K562 (cell line): ENCODE data around the gene PLCB1. TPM values are rescaled to one million over a fixed set of nuclear protein-coding genes. Genes with fewer than 3 reads are reported as not detected.

Experiments used
- ATAC-seq: fragments of 200-7000 bp; cut with Tn5 transposase; 3 replicates; pipeline ENCODE4 v1.9.1; 2020; ENCODE audit warnings: moderate library complexity
- BruUV-seq: library from RNA; stranded (reverse); fragments of 400-500 nt; replicated peaks from 2 replicates; lab custom pipeline; 2021; lab: Mats Ljungman, UMichigan
- CTCF ChIA-PET: fragments of 300-600 bp; formaldehyde crosslinking; extraction: SDS; loops from one replicate; lab custom pipeline; 2021; ENCODE audit warnings: low intra/inter-chr PET ratio; lab: Yijun Ruan, JAX
- POLR2A ChIA-PET: fragments of 300-600, 350-650 bp; sonication (Branson Sonifier 250); formaldehyde crosslinking; extraction: SDS; loops from one replicate; lab custom pipeline; 2021; ENCODE audit warnings: antibody characterized with exemption, inconsistent platforms; lab: Yijun Ruan, JAX
- DNase-seq, 4 experiments: peaks; one replicate each; pipeline versions ENCODE4 v3.0.0 to v3.0.0-alpha.2; 2011 to 2018; ENCODE audit warnings: low spot score in 3 of 4, mixed read lengths in 3 of 4; ENCODE audit errors: extremely low read depth in 1 of 4
- FAIRE-seq: peaks from 2 replicates; lab custom pipeline; 2011; peaks lifted over from hg19 to GRCh38; lab: Jason Lieb, UNC
- H2AFZ ChIP-seq: 2 replicates; pipeline ENCODE4 v1.6.0; 2011; ENCODE audit warnings: low read depth, low read length, control low read depth, inconsistent platforms
- H3K27ac ChIP-seq: fragments of 200-600 bp; 3 replicates; pipeline ENCODE4 v1.8.0; 2011; ENCODE audit warnings: low read depth, mild to moderate bottlenecking, control low read depth, inconsistent platforms, low read length, moderate library complexity, mixed read lengths; ENCODE audit errors: extremely low read depth
- H3K27me3 ChIP-seq, 2 experiments: fragments of 300-600 bp in 1 of 2; 2 replicates in 1 of 2; 3 replicates in 1 of 2; pipeline versions ENCODE4 v1.6.0 to v1.8.0; 2011; ENCODE audit warnings: inconsistent platforms in 2 of 2, low read length in 2 of 2, mild to moderate bottlenecking in 1 of 2, mixed read lengths in 1 of 2, moderate library complexity in 1 of 2; ENCODE audit not compliant: control insufficient read depth in 2 of 2, insufficient read depth in 2 of 2
- H3K36me3 ChIP-seq: fragments of 300-600 bp; 3 replicates; pipeline ENCODE4 v1.8.0; 2011; ENCODE audit warnings: mild to moderate bottlenecking, low read length, inconsistent platforms; ENCODE audit not compliant: control insufficient read depth, insufficient read depth
- H3K4me1 ChIP-seq, 2 experiments: fragments of 200-600 bp in 1 of 2; replicated peaks in 1 of 2; 2 replicates in 1 of 2; 3 replicates in 1 of 2; pipeline versions ENCODE4 v1.5.1 to v1.8.0; 2011; ENCODE audit warnings: inconsistent platforms in 2 of 2, low read length in 2 of 2, mild to moderate bottlenecking in 1 of 2, mixed read lengths in 1 of 2, moderate library complexity in 1 of 2; ENCODE audit not compliant: control insufficient read depth in 2 of 2, insufficient read depth in 2 of 2
- H3K4me2 ChIP-seq: 2 replicates; pipeline ENCODE4 v1.6.1; 2011; ENCODE audit warnings: low read length, control low read depth, inconsistent platforms, mixed read lengths; ENCODE audit not compliant: insufficient read depth
- H3K4me3 ChIP-seq: fragments of 200-600 bp; sonication (generic), shearing (Covaris generic); 2 replicates; pipeline ENCODE4 v1.5.1; 2016; ENCODE audit warnings: control low read depth, inconsistent platforms
- H3K79me2 ChIP-seq: fragments of 200-600 bp; 3 replicates; pipeline ENCODE4 v1.8.0; 2011; ENCODE audit warnings: low read length, inconsistent platforms; ENCODE audit not compliant: control insufficient read depth, insufficient read depth
- H3K9ac ChIP-seq, 2 experiments: 2 replicates each; pipeline versions ENCODE4 v1.6.0 to v1.6.1; 2011; ENCODE audit warnings: low read depth in 2 of 2, low read length in 2 of 2, control low read depth in 1 of 2, inconsistent platforms in 1 of 2, mild to moderate bottlenecking in 1 of 2, mixed read lengths in 1 of 2; ENCODE audit not compliant: insufficient read depth in 1 of 2
- H3K9me1 ChIP-seq: one replicate; pipeline ENCODE4 v1.6.0; 2011; ENCODE audit warnings: inconsistent platforms, mild to moderate bottlenecking, low read length, moderate library complexity; ENCODE audit not compliant: control insufficient read depth, insufficient read depth
- H3K9me3 ChIP-seq: replicated peaks from 2 replicates; pipeline ENCODE4 v1.5.1; 2011; ENCODE audit warnings: low read depth, low read length, inconsistent platforms; ENCODE audit not compliant: control insufficient read depth, insufficient read depth
- H4K20me1 ChIP-seq: replicated peaks from 2 replicates; pipeline ENCODE4 v1.6.1; 2011; ENCODE audit warnings: low read length, inconsistent platforms, mixed read lengths; ENCODE audit not compliant: control insufficient read depth, insufficient read depth
- DMBX1 ChIP-seq: fragments of 250-450 bp; sonication (Bioruptor Pico); IDR thresholded peaks from 2 replicates; pipeline ENCODE4 v1.8.0; 2022; ENCODE audit warnings: inconsistent platforms, mild to moderate bottlenecking, moderate library complexity, borderline replicate concordance
- ERF ChIP-seq: fragments of 450-650 bp; formaldehyde crosslinking; IDR thresholded peaks from 2 replicates; pipeline ENCODE4 v1.4.0; 2020; ENCODE audit warnings: mild to moderate bottlenecking, mixed read lengths
- ETV1 ChIP-seq: fragments of 450-650 bp; conservative IDR thresholded peaks from 2 replicates; pipeline ENCODE4 v1.6.1; 2016; ENCODE audit warnings: missing genetic modification characterization, control low read depth, low read depth, missing compliant biosample characterization
- FUS ChIP-seq: fragments of 200-400 bp; formaldehyde crosslinking; optimal IDR thresholded peaks from 2 replicates; pipeline ENCODE3; 2017; ENCODE audit warnings: low read depth, low read length
- HLTF ChIP-seq: fragments of 450-650 bp; IDR thresholded peaks from 2 replicates; pipeline ENCODE4 v1.6.1; 2016
- HNRNPH1 ChIP-seq: fragments of 200-400 bp; formaldehyde crosslinking; optimal IDR thresholded peaks from 2 replicates; pipeline ENCODE3; 2017; ENCODE audit warnings: low read depth, mild to moderate bottlenecking, low read length, moderate library complexity
- MITF ChIP-seq: IDR thresholded peaks from 2 replicates; pipeline ENCODE4 v1.6.1; 2014; ENCODE audit warnings: antibody characterized with exemption
- NFATC3 ChIP-seq: fragments of 450-650 bp; IDR thresholded peaks from 2 replicates; pipeline ENCODE4 v1.6.1; 2017; ENCODE audit warnings: mild to moderate bottlenecking
- PHTF2 ChIP-seq: fragments of 250-450 bp; sonication (Bioruptor Pico); IDR thresholded peaks from 2 replicates; pipeline ENCODE4 v1.5.0; 2021; ENCODE audit warnings: mild to moderate bottlenecking
- POU5F1 ChIP-seq: fragments of 150-350 bp; IDR thresholded peaks from 2 replicates; pipeline ENCODE4 v1.6.1; 2014; ENCODE audit warnings: borderline replicate concordance, low read length, low read depth, mild to moderate bottlenecking; ENCODE audit not compliant: partially characterized antibody
- SAP30 ChIP-seq: fragments of 200-600 bp; sonication (generic); IDR thresholded peaks from 2 replicates; pipeline ENCODE4 v1.6.1; 2012; ENCODE audit warnings: borderline replicate concordance, low read depth, mild to moderate bottlenecking, moderate library complexity, low read length, control low read depth, inconsistent platforms; ENCODE audit not compliant: insufficient read depth, poor library complexity, severe bottlenecking
- SIN3B ChIP-seq: fragments of 450-650 bp; IDR thresholded peaks from 2 replicates; pipeline ENCODE4 v1.6.1; 2017; ENCODE audit warnings: low read depth, mild to moderate bottlenecking, moderate library complexity
- SNRNP70 ChIP-seq: fragments of 200-400 bp; formaldehyde crosslinking; optimal IDR thresholded peaks from 2 replicates; pipeline ENCODE3; 2017; ENCODE audit warnings: low read depth, low read length
- SRF ChIP-seq, 2 experiments: fragments of 250-450, 450-650 bp in 1 of 2; sonication (Bioruptor Pico) in 1 of 2; sonication (generic) in 1 of 2; formaldehyde crosslinking; IDR thresholded peaks; 2 replicates each; pipeline versions ENCODE4 v1.5.0 to v1.5.1; 2020 to 2022; ENCODE audit warnings: mild to moderate bottlenecking in 1 of 2, missing genetic modification reagents in 1 of 2
- THAP12 ChIP-seq: fragments of 250-450 bp; sonication (Bioruptor Pico); IDR thresholded peaks from 2 replicates; pipeline ENCODE4 v1.9.0; 2021; ENCODE audit warnings: mild to moderate bottlenecking, inconsistent platforms
- THRB ChIP-seq: fragments of 450-650 bp; formaldehyde crosslinking; conservative IDR thresholded peaks from 2 replicates; pipeline ENCODE4 v1.4.0; 2022; ENCODE audit warnings: mild to moderate bottlenecking, missing genetic modification characterization
- ZNF282 ChIP-seq: sonication (generic); formaldehyde crosslinking; IDR thresholded peaks from 2 replicates; pipeline ENCODE4 v1.8.1; 2023; ENCODE audit warnings: missing genetic modification reagents
- WGBS: fragments of 100-300 bp; shearing (Covaris generic); methylation state at CpG from one replicate; pipeline ENCODE4 v1.1.6; 2016; ENCODE audit warnings: low coverage, mixed read lengths; ENCODE audit not compliant: insufficient coverage; ENCODE audit errors: missing lambda C conversion rate; 5-methylcytosine and 5-hydroxymethylcytosine counted together
- in situ Hi-C: fragments of 300-500 bp; cut with MboI; formaldehyde crosslinking; loops from 4 replicates; pipeline ENCODE4 v1.15.0; 2018; ENCODE audit warnings: inconsistent platforms, mixed read lengths
- intact Hi-C: fragments of 100-400 bp; cut with micrococcal nuclease; formaldehyde crosslinking; loops from 2 replicates; pipeline ENCODE4 v1.14.2; 2022
- polyA plus RNA-seq, 8 experiments: library from polyadenylated mRNA; depleted of rRNA in 4 of 8; stranded (reverse) in 5 of 8; unstranded in 3 of 8; fragments of >200 nt; fragmentation: Nextera tagmentation in 2 of 8; fragmentation: Illumina TruSeq in 1 of 8; extraction: Ambion mirVana in 2 of 8; extraction: Trizol in 1 of 8; gene quantifications; 2 replicates each; pipeline versions ENCODE4 v1.2.1 to v1.2.3, GENCODE V29; 2011 to 2014; ENCODE audit warnings: inconsistent platforms in 1 of 8, missing spikeins in 1 of 8
- total RNA-seq, 7 experiments: library from RNA; depleted of rRNA in 6 of 7; stranded (reverse); fragments of >200 nt in 6 of 7; fragmentation: Illumina TruSeq in 2 of 7; extraction: Trizol in 2 of 7; gene quantifications; 2 replicates each; pipeline versions ENCODE4 v1.2.1 to v1.2.3, GENCODE V29; 2011 to 2021; ENCODE audit warnings: low replicate concordance in 1 of 7

The PLCB1 gene
- total and polyA plus RNA-seq, 9 of the 15 experiments (the other 6 are each of a cell fraction or from before 2014, with no cell fraction given): 0.34 to 3.1 (median 1.3) TPM

GRCh38 chr20:8104252-8104651, 27.8 kb upstream of the PLCB1 start:
- H3K9me3 ChIP-seq: no peaks in the 10 kb centered on the region
- no peaks in the 10 kb centered on the region for H3K79me2 ChIP-seq
- POLR2A ChIA-PET: no interaction called here
- H3K4me2 ChIP-seq: no peak overlapping the region
- no peak overlapping the region for H3K27ac ChIP-seq
- H3K27me3 ChIP-seq: no peaks in the 10 kb centered on the region
- no peaks in the 10 kb centered on the region for H3K9me1 ChIP-seq
- no peaks in the 10 kb centered on the region for H3K36me3 ChIP-seq
- H3K4me1 ChIP-seq: no peaks in the 10 kb centered on the region
- ATAC-seq: no peak
- FAIRE-seq: no peak
- CTCF ChIA-PET: no interaction called here
- no peak overlapping the region for H3K4me3 ChIP-seq
- in situ Hi-C loops (no loop called here), intact Hi-C loops (no loop called here)
- H3K9ac ChIP-seq: no peak overlapping the region
- no peaks in the 10 kb centered on the region for H4K20me1 ChIP-seq
- H2AFZ ChIP-seq: no peak overlapping the region
- TF ChIP-seq THRB (CRISPR knock-in tag) (no peak), ETV1 (tag) (no peak), SNRNP70 (no peak), SAP30 (no peak), NFATC3 (no peak), ERF (no peak), PHTF2 (CRISPR knock-in tag) (no peak), HNRNPH1 (no peak), SRF (CRISPR knock-in tag; IDR thresholded peaks at IDR 0.05) (no peak), MITF (no peak), THAP12 (CRISPR knock-in tag) (no peak), HLTF (no peak), FUS (no peak), POU5F1 (no peak), DMBX1 (CRISPR knock-in tag) (no peak), ZNF282 (CRISPR knock-in tag) (no peak), SIN3B (no peak)
- no TSS peak for BruUV-seq
- no peak for DNase-seq
- WGBS: 11% methylated on average over 2 of the region's 2 CpGs
